SK-N-SH (cell line): ENCODE measurements around the gene SRD5A1. TPM values are rescaled to one million over a fixed set of nuclear protein-coding genes. Genes with fewer than 3 reads are reported as not detected.

Experiments used
- CTCF ChIA-PET: fragments of 300-600, 350-600 bp; formaldehyde crosslinking; extraction: SDS; loops from one replicate; lab custom pipeline; 2021; lab: Yijun Ruan, JAX
- POLR2A ChIA-PET: fragments of 350-600 bp; sonication (Branson Sonifier 250); formaldehyde crosslinking; extraction: SDS; loops from one replicate; lab custom pipeline; 2020; ENCODE audit warnings: antibody characterized with exemption, inconsistent platforms; lab: Yijun Ruan, JAX
- DNase-seq: peaks from one replicate; pipeline ENCODE4 v3.0.0; 2012
- H2AFZ ChIP-seq: fragments of 200-600 bp; sonication (generic); 2 replicates; pipeline ENCODE4 v1.8.1; 2016; ENCODE audit warnings: antibody characterized with exemption, mild to moderate bottlenecking, low read depth
- H3F3A ChIP-seq: fragments of 200-600 bp; sonication (generic); replicated peaks from 2 replicates; pipeline ENCODE3; 2016; ENCODE audit warnings: antibody characterized with exemption, mild to moderate bottlenecking; ENCODE audit not compliant: insufficient read depth
- H3K27ac ChIP-seq, 2 experiments: fragments of 200-500 bp in 1 of 2; fragments of 200-600 bp in 1 of 2; sonication (Bioruptor generic) in 1 of 2; sonication (generic), shearing (Covaris generic) in 1 of 2; 2 replicates each; pipeline versions ENCODE4 v1.5.1 to v1.6.1; 2014 to 2016; ENCODE audit warnings: low read depth in 2 of 2, inconsistent platforms in 1 of 2, low read length in 1 of 2, mild to moderate bottlenecking in 1 of 2, mixed read lengths in 1 of 2
- H3K27me3 ChIP-seq: fragments of 200-600 bp; sonication (generic), shearing (Covaris generic); 2 replicates; pipeline ENCODE4 v1.6.1; 2016; ENCODE audit warnings: mixed run types; ENCODE audit not compliant: insufficient read depth
- H3K36me3 ChIP-seq, 2 experiments: fragments of 200-500 bp in 1 of 2; fragments of 200-600 bp in 1 of 2; sonication (Bioruptor generic) in 1 of 2; sonication (generic) in 1 of 2; replicated peaks in 1 of 2; 2 replicates each; pipeline versions ENCODE3 to v1.5.1; 2014 to 2016; ENCODE audit warnings: low read length in 1 of 2, mild to moderate bottlenecking in 1 of 2; ENCODE audit not compliant: insufficient read depth in 2 of 2, control insufficient read depth in 1 of 2
- H3K4me1 ChIP-seq, 2 experiments: fragments of 200-500 bp in 1 of 2; fragments of 200-600 bp in 1 of 2; sonication (Bioruptor generic) in 1 of 2; sonication (generic), shearing (Covaris generic) in 1 of 2; 2 replicates each; pipeline versions ENCODE4 v1.5.1 to v1.6.1; 2014 to 2016; ENCODE audit warnings: low read depth in 1 of 2, low read length in 1 of 2, mixed run types in 1 of 2; ENCODE audit not compliant: insufficient read depth in 2 of 2, control insufficient read depth in 1 of 2
- H3K4me2 ChIP-seq: fragments of 200-600 bp; sonication (generic), shearing (Covaris generic); 2 replicates; pipeline ENCODE4 v1.6.1; 2017; ENCODE audit warnings: mixed run types
- H3K4me3 ChIP-seq, 2 experiments: fragments of 200-500 bp in 1 of 2; fragments of 200-600 bp in 1 of 2; sonication (Bioruptor generic) in 1 of 2; sonication (generic), shearing (Covaris generic) in 1 of 2; 2 replicates each; pipeline versions ENCODE4 v1.5.1 to v1.8.1; 2014 to 2016; ENCODE audit warnings: low read depth in 2 of 2, inconsistent platforms in 1 of 2, low read length in 1 of 2, mild to moderate bottlenecking in 1 of 2, mixed read lengths in 1 of 2, moderate library complexity in 1 of 2
- H3K79me2 ChIP-seq: fragments of 200-600 bp; sonication (generic); 2 replicates; pipeline ENCODE4 v1.8.1; 2017; ENCODE audit warnings: mild to moderate bottlenecking; ENCODE audit not compliant: insufficient read depth
- H3K9ac ChIP-seq: fragments of 200-600 bp; sonication (generic); 2 replicates; pipeline ENCODE4 v1.6.1; 2017; ENCODE audit warnings: mixed run types
- H3K9me2 ChIP-seq: fragments of 200-600 bp; sonication (generic); 2 replicates; pipeline ENCODE4 v1.6.1; 2017; ENCODE audit warnings: mixed run types
- H3K9me3 ChIP-seq: fragments of 200-600 bp; sonication (generic); 2 replicates; pipeline ENCODE4 v1.6.1; 2017; ENCODE audit warnings: mixed run types, mild to moderate bottlenecking, moderate library complexity
- H4K20me1 ChIP-seq: fragments of 200-600 bp; sonication (generic); 2 replicates; pipeline ENCODE4 v1.6.1; 2017; ENCODE audit warnings: mild to moderate bottlenecking, mixed run types; ENCODE audit not compliant: insufficient read depth
- FOSL2 ChIP-seq: IDR thresholded peaks from 2 replicates; pipeline ENCODE4 v1.4.0; 2012; ENCODE audit warnings: low read depth, mild to moderate bottlenecking, moderate library complexity, borderline replicate concordance
- GABPA ChIP-seq: IDR thresholded peaks from 2 replicates; pipeline ENCODE4 v1.4.0; 2012; ENCODE audit warnings: low read depth, mild to moderate bottlenecking
- GATA2 ChIP-seq: sonication (generic); formaldehyde crosslinking; IDR thresholded peaks from 2 replicates; pipeline ENCODE4 v1.5.0; 2020; ENCODE audit warnings: mild to moderate bottlenecking, missing genetic modification reagents
- JUND ChIP-seq: IDR thresholded peaks from 2 replicates; pipeline ENCODE4 v1.4.0; 2012
- MEF2A ChIP-seq: IDR thresholded peaks from 2 replicates; pipeline ENCODE4 v1.4.0; 2012; ENCODE audit warnings: low read depth, borderline replicate concordance
- MXI1 ChIP-seq: IDR thresholded peaks from 2 replicates; pipeline ENCODE4 v1.6.1; 2012; ENCODE audit warnings: mild to moderate bottlenecking, low read depth, low read length, improper control_type of control experiment
- NFIC ChIP-seq: IDR thresholded peaks from 2 replicates; pipeline ENCODE4 v1.4.0; 2012; ENCODE audit warnings: borderline replicate concordance
- NRF1 ChIP-seq: IDR thresholded peaks from 2 replicates; pipeline ENCODE4 v1.6.1; 2012; ENCODE audit warnings: low read depth, mild to moderate bottlenecking, low read length
- POLR2AphosphoS5 ChIP-seq: IDR thresholded peaks from 2 replicates; pipeline ENCODE4 v1.6.1; 2012; ENCODE audit warnings: low read depth, low read length
- RCOR1 ChIP-seq: fragments of 150-350 bp; IDR thresholded peaks from 2 replicates; pipeline ENCODE4 v1.6.1; 2017; ENCODE audit warnings: antibody characterized with exemption, low read length
- RXRA ChIP-seq: IDR thresholded peaks from 2 replicates; pipeline ENCODE4 v1.4.0; 2012; ENCODE audit warnings: low read depth, mild to moderate bottlenecking, borderline replicate concordance
- TCF12 ChIP-seq: IDR thresholded peaks from 2 replicates; pipeline ENCODE4 v1.4.0; 2012
- WGBS: methylation state at CpG from one replicate; pipeline ENCODE4 v1.1.6; 2017; ENCODE audit warnings: low lambda C conversion rate; 5-methylcytosine and 5-hydroxymethylcytosine counted together
- polyA plus RNA-seq, 3 experiments: library from polyadenylated mRNA; depleted of rRNA; stranded (reverse); fragments of >200 nt; gene quantifications; 2 replicates each; pipeline ENCODE4 v1.2.3, GENCODE V29; 2012
- TF ChIP-seq, protein P1 (sequence below): IDR thresholded peaks from 2 replicates; pipeline ENCODE4; 2012
- TF ChIP-seq, protein P2 (sequence below): IDR thresholded peaks from 2 replicates; pipeline ENCODE4 v1.4.0; 2012; ENCODE audit warnings: low read depth, borderline replicate concordance
- TF ChIP-seq, protein P3 (sequence below): fragments of 200-600 bp; sonication (generic); IDR thresholded peaks from 2 replicates; pipeline ENCODE4 v1.6.1; 2017; ENCODE audit warnings: antibody characterized with exemption, mild to moderate bottlenecking, moderate library complexity
- TF ChIP-seq, protein P4 (sequence below): fragments of 150-350 bp; IDR thresholded peaks from 2 replicates; pipeline ENCODE4 v1.6.1; 2016; ENCODE audit warnings: mild to moderate bottlenecking, low read depth, low read length
- TF ChIP-seq, protein P5 (sequence below): IDR thresholded peaks from 2 replicates; pipeline ENCODE4 v1.4.0; 2012; ENCODE audit warnings: low read depth, borderline replicate concordance

The SRD5A1 gene
- polyA plus RNA-seq, 1 of the 3 experiments (the other 2 are of a cell fraction) = 24.0 TPM

DNA sequence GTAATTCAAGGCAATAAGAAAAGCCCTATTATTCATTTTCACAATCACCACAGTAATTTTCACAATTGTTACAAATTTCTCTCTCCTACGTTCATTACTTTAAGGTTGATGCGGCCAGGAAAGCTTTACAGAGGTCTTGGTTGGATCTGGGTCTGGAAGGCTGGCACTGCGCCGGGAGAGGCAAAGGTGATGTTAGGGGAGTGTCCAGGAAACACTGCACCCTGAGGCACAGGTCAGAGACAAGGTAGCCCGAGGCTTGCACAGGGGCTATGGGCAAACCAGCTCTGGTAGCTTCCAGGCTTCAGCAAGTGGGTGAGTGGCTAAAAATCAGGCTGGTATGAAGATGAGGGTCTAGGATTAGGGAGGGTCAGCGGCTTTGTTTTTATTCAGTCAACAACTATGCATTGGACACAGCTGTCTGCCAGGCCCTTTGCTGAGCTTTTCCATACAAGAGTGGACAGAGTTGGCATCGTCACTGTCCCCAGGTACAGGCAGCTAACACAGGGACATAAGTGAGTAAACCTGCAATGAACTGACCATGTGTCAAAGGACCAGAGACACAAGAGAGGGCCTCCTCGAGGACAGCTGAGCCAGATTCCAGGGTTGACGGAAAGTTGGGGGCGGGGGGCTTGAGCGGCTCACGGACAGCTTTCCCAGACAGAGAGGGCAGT lies 67.6 kb downstream of the SRD5A1 start:
- Histone ChIP-seq H2AFZ (no peak overlapping the region), H3K4me1 (peaks cover 9 to 18% of the 10 kb centered on the region in 2 experiments; a peak in 3 of 4 replicates), H3K4me3 (no peak overlapping the region)
- no peak for DNase-seq
- 79% methylated on average over 12 of the region's 12 CpGs for WGBS
- TF ChIP-seq POLR2AphosphoS5 (no peak), RXRA (no peak), MXI1 (no peak), JUND (no peak)
- TF ChIP-seq, protein P1, sequence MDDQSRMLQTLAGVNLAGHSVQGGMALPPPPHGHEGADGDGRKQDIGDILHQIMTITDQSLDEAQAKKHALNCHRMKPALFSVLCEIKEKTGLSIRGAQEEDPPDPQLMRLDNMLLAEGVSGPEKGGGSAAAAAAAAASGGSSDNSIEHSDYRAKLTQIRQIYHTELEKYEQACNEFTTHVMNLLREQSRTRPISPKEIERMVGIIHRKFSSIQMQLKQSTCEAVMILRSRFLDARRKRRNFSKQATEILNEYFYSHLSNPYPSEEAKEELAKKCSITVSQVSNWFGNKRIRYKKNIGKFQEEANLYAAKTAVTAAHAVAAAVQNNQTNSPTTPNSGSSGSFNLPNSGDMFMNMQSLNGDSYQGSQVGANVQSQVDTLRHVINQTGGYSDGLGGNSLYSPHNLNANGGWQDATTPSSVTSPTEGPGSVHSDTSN = no peak
- TF ChIP-seq, all 33 proteins: peak for 0
- H3K36me3 ChIP-seq = no peaks in the 10 kb centered on the region
- no peaks in the 10 kb centered on the region for H4K20me1 ChIP-seq
- H3K9ac ChIP-seq = no peak overlapping the region
- no peaks in the 10 kb centered on the region for H3F3A ChIP-seq
- H3K27me3 ChIP-seq = no peaks in the 10 kb centered on the region
- H3K9me3 ChIP-seq = no peaks in the 10 kb centered on the region
- no peaks in the 10 kb centered on the region for H3K79me2 ChIP-seq
- H3K27ac ChIP-seq = no peak overlapping the region
- H3K4me2 ChIP-seq = no peak overlapping the region
- no peaks in the 10 kb centered on the region for H3K9me2 ChIP-seq
- CTCF ChIA-PET = no interaction called here
- POLR2A ChIA-PET = no interaction called here

DNA sequence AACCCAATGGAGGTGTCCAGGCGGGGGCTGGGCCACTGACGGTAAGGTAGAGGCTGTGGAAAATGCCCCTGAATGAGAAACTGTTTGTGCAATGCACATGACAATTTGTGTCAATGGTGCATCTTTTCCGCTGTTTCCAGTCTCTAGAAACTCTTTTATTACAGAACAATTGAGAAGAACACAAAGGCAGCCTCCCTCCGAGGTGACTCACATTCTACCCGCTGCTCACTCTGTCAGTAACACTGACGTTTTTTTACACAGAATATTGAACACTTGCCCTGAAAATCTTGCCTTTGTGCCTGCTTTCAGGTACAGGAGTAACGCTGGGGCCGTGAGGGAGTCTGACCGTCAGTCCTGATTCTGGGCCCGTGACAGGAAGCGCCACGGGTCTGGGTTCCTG lies 68.3 kb downstream of the SRD5A1 start:
- Histone ChIP-seq H3K9ac (no peak overlapping the region), H3K36me3 (no peaks in the 10 kb centered on the region), H2AFZ (no peak overlapping the region), H3K79me2 (no peaks in the 10 kb centered on the region), H3K4me2 (no peak overlapping the region), H3K27me3 (no peaks in the 10 kb centered on the region), H4K20me1 (no peaks in the 10 kb centered on the region), H3F3A (no peaks in the 10 kb centered on the region), H3K27ac (no peak overlapping the region), H3K4me1 (peaks cover 9 to 22% of the 10 kb centered on the region in 2 experiments; a peak in 3 of 4 replicates), H3K4me3 (no peak overlapping the region), H3K9me2 (no peaks in the 10 kb centered on the region), H3K9me3 (no peaks in the 10 kb centered on the region)
- POLR2A ChIA-PET = no interaction called here
- no peak for TF ChIP-seq NFIC
- no peak for TF ChIP-seq POLR2AphosphoS5
- TF ChIP-seq MXI1 = no peak
- TF ChIP-seq, protein P2, sequence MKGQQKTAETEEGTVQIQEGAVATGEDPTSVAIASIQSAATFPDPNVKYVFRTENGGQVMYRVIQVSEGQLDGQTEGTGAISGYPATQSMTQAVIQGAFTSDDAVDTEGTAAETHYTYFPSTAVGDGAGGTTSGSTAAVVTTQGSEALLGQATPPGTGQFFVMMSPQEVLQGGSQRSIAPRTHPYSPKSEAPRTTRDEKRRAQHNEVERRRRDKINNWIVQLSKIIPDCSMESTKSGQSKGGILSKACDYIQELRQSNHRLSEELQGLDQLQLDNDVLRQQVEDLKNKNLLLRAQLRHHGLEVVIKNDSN = no peak
- no peak for TF ChIP-seq RCOR1
- TF ChIP-seq NRF1 = no peak
- TF ChIP-seq, protein P3, sequence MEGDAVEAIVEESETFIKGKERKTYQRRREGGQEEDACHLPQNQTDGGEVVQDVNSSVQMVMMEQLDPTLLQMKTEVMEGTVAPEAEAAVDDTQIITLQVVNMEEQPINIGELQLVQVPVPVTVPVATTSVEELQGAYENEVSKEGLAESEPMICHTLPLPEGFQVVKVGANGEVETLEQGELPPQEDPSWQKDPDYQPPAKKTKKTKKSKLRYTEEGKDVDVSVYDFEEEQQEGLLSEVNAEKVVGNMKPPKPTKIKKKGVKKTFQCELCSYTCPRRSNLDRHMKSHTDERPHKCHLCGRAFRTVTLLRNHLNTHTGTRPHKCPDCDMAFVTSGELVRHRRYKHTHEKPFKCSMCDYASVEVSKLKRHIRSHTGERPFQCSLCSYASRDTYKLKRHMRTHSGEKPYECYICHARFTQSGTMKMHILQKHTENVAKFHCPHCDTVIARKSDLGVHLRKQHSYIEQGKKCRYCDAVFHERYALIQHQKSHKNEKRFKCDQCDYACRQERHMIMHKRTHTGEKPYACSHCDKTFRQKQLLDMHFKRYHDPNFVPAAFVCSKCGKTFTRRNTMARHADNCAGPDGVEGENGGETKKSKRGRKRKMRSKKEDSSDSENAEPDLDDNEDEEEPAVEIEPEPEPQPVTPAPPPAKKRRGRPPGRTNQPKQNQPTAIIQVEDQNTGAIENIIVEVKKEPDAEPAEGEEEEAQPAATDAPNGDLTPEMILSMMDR = no peak
- no peak for TF ChIP-seq TCF12
- TF ChIP-seq, protein P4, sequence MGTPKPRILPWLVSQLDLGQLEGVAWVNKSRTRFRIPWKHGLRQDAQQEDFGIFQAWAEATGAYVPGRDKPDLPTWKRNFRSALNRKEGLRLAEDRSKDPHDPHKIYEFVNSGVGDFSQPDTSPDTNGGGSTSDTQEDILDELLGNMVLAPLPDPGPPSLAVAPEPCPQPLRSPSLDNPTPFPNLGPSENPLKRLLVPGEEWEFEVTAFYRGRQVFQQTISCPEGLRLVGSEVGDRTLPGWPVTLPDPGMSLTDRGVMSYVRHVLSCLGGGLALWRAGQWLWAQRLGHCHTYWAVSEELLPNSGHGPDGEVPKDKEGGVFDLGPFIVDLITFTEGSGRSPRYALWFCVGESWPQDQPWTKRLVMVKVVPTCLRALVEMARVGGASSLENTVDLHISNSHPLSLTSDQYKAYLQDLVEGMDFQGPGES = no peak
- TF ChIP-seq, protein P5, sequence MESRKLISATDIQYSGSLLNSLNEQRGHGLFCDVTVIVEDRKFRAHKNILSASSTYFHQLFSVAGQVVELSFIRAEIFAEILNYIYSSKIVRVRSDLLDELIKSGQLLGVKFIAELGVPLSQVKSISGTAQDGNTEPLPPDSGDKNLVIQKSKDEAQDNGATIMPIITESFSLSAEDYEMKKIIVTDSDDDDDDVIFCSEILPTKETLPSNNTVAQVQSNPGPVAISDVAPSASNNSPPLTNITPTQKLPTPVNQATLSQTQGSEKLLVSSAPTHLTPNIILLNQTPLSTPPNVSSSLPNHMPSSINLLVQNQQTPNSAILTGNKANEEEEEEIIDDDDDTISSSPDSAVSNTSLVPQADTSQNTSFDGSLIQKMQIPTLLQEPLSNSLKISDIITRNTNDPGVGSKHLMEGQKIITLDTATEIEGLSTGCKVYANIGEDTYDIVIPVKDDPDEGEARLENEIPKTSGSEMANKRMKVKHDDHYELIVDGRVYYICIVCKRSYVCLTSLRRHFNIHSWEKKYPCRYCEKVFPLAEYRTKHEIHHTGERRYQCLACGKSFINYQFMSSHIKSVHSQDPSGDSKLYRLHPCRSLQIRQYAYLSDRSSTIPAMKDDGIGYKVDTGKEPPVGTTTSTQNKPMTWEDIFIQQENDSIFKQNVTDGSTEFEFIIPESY = no peak
- TF ChIP-seq FOSL2 = no peak
- no peak for TF ChIP-seq MEF2A
- no peak for TF ChIP-seq GATA2 (CRISPR knock-in tag)
- TF ChIP-seq GABPA = no peak
- TF ChIP-seq, protein P1 = no peak
- CTCF ChIA-PET = no interaction called here
- 86% methylated on average over 12 of the region's 12 CpGs for WGBS
- DNase-seq = no peak
